HL-60 (cell line): ENCODE results near the gene SETBP1.

Source experiments
- DNase-seq, 2 experiments: peaks; one replicate each; pipeline ENCODE4 v3.0.0-alpha.2; 2010 to 2020; ENCODE audit warnings: low read depth in 1 of 2, low spot score in 1 of 2
- H3K27ac ChIP-seq: fragments of 250-450 bp; sonication (Bioruptor Pico); replicated peaks from 2 replicates; pipeline ENCODE4 v1.5.1; 2020; ENCODE audit warnings: mild to moderate bottlenecking, moderate library complexity
- H3K27me3 ChIP-seq: fragments of 250-450 bp; sonication (Bioruptor Pico); 2 replicates; pipeline ENCODE4 v1.5.1; 2021; ENCODE audit warnings: mild to moderate bottlenecking, moderate library complexity; ENCODE audit not compliant: insufficient read depth, poor library complexity, severe bottlenecking
- H3K4me3 ChIP-seq: replicated peaks from 2 replicates; pipeline ENCODE4 v1.5.1; 2011; ENCODE audit warnings: mild to moderate bottlenecking, control low read depth, low read length; ENCODE audit not compliant: insufficient read depth
- GABPA ChIP-seq: IDR thresholded peaks from 2 replicates; pipeline ENCODE4 v1.6.1; 2012; ENCODE audit warnings: low read depth
- POLR2AphosphoS5 ChIP-seq: IDR thresholded peaks from 2 replicates; pipeline ENCODE4 v1.6.1; 2012; ENCODE audit warnings: low read depth
- SPI1 ChIP-seq: IDR thresholded peaks from 2 replicates; pipeline ENCODE4 v1.6.1; 2012; ENCODE audit warnings: low read depth, mild to moderate bottlenecking, borderline replicate concordance
- TF ChIP-seq, protein P1 (sequence below): IDR thresholded peaks from one replicate; pipeline ENCODE4 v1.5.1; 2011; ENCODE audit warnings: low read length, control low read depth, inconsistent platforms; ENCODE audit not compliant: insufficient read depth
- TF ChIP-seq, protein P2 (sequence below): IDR thresholded peaks from 2 replicates; pipeline ENCODE4 v1.6.1; 2012; ENCODE audit warnings: low read depth; ENCODE audit not compliant: insufficient replicate concordance

The SETBP1 gene

DNA sequence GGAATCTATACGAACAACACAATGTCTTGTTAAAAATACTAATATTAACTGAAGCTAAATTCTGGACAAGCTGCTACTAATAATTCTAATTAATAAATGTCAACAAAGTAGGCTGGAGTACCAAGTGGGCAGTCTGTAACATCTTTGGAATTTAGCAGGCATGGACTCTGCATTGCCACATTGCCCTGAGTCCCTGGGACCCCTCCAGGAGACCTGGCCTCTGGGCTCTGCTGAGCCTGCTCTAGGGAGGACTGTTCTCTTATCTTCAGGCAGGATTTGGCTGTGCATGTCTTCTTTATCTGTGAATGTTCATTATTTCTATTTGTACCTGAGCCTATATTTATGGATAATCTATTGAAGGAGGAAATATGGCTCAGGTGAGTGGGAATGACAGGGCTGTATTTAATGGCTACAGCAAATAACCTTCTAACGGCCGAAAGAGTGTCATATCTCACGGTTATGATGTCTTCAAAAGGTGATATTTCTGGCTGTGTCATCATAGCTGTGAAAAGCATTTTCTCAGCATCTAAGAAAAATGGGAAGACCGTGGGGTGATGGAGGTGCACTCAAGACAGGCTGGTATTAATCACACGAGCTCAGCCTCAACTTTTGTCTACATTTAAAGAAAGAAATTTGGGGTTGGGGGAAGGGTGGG lies 28.6 kb upstream of the SETBP1 start:
- Histone ChIP-seq H3K27me3 (peaks cover 3% of the 10 kb centered on the region), H3K4me3 (no peak overlapping the region), H3K27ac (no peak overlapping the region)
- no peak for DNase-seq
- TF ChIP-seq SPI1, result no peak
- TF ChIP-seq, protein P1, sequence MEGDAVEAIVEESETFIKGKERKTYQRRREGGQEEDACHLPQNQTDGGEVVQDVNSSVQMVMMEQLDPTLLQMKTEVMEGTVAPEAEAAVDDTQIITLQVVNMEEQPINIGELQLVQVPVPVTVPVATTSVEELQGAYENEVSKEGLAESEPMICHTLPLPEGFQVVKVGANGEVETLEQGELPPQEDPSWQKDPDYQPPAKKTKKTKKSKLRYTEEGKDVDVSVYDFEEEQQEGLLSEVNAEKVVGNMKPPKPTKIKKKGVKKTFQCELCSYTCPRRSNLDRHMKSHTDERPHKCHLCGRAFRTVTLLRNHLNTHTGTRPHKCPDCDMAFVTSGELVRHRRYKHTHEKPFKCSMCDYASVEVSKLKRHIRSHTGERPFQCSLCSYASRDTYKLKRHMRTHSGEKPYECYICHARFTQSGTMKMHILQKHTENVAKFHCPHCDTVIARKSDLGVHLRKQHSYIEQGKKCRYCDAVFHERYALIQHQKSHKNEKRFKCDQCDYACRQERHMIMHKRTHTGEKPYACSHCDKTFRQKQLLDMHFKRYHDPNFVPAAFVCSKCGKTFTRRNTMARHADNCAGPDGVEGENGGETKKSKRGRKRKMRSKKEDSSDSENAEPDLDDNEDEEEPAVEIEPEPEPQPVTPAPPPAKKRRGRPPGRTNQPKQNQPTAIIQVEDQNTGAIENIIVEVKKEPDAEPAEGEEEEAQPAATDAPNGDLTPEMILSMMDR, result no peak
- no peak for TF ChIP-seq POLR2AphosphoS5
- TF ChIP-seq, protein P2, sequence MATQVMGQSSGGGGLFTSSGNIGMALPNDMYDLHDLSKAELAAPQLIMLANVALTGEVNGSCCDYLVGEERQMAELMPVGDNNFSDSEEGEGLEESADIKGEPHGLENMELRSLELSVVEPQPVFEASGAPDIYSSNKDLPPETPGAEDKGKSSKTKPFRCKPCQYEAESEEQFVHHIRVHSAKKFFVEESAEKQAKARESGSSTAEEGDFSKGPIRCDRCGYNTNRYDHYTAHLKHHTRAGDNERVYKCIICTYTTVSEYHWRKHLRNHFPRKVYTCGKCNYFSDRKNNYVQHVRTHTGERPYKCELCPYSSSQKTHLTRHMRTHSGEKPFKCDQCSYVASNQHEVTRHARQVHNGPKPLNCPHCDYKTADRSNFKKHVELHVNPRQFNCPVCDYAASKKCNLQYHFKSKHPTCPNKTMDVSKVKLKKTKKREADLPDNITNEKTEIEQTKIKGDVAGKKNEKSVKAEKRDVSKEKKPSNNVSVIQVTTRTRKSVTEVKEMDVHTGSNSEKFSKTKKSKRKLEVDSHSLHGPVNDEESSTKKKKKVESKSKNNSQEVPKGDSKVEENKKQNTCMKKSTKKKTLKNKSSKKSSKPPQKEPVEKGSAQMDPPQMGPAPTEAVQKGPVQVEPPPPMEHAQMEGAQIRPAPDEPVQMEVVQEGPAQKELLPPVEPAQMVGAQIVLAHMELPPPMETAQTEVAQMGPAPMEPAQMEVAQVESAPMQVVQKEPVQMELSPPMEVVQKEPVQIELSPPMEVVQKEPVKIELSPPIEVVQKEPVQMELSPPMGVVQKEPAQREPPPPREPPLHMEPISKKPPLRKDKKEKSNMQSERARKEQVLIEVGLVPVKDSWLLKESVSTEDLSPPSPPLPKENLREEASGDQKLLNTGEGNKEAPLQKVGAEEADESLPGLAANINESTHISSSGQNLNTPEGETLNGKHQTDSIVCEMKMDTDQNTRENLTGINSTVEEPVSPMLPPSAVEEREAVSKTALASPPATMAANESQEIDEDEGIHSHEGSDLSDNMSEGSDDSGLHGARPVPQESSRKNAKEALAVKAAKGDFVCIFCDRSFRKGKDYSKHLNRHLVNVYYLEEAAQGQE, result no peak
- TF ChIP-seq GABPA, result no peak

GRCh38 chr18:44652722-44653121 lies 28.0 kb upstream of the SETBP1 start:
- DNase-seq, result no peak
- H3K27ac ChIP-seq, result no peak overlapping the region
- no peak overlapping the region for H3K4me3 ChIP-seq
- TF ChIP-seq, protein P1, result no peak
- TF ChIP-seq SPI1 (no peak), GABPA (no peak), POLR2AphosphoS5 (no peak)
- TF ChIP-seq, protein P2, result no peak
- no peaks in the 10 kb centered on the region for H3K27me3 ChIP-seq

DNA sequence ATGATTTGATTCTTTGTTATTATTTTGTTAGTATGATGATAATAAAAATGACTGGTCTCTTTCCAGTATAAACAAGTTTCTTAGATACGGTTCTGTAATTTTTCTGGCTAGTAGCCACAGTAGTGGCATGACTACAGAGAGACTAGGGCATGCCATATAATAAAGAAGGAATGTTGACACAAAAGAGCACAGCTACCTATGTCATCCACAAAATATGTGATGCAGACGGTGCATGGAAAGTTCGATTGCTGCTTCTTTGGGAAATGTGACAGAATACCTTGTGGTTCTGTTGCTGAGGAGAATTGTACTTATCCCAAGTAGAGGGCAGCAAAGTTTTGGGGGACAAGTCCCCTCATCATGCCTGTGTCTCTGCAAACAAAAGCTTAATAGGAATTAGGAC lies 26.1 kb upstream of the SETBP1 start:
- H3K27ac ChIP-seq, result no peak overlapping the region
- DNase-seq, result no peak
- H3K27me3 ChIP-seq, result no peaks in the 10 kb centered on the region
- TF ChIP-seq GABPA (no peak), SPI1 (no peak), POLR2AphosphoS5 (no peak)
- TF ChIP-seq, protein P1, result no peak
- TF ChIP-seq, protein P2, result no peak
- H3K4me3 ChIP-seq, result no peak overlapping the region
